BLaER1 treated with 17β-estradiol and CSF1 and Interleukin-3, amounts not matched to agents 10 nM and 100 nM (cell line): ENCODE data around the gene C1orf159.
A peak's percentile ranks its signal among the peaks of the same experiment; 100 is the strongest.

Source experiments
- H3K27ac ChIP-seq, 11 experiments: shearing (Covaris generic); formaldehyde crosslinking; 2 replicates each; pipeline ENCODE4 v1.8.1; 2022
- H3K27me3 ChIP-seq, 11 experiments: shearing (Covaris generic); formaldehyde crosslinking; 2 replicates each; pipeline ENCODE4 v1.8.1; 2022
- H3K36me3 ChIP-seq, 11 experiments: shearing (Covaris generic); formaldehyde crosslinking; 2 replicates each; pipeline ENCODE4 v1.8.1; 2022
- H3K4me1 ChIP-seq, 10 experiments: shearing (Covaris generic); formaldehyde crosslinking; 2 replicates each; pipeline ENCODE4 v1.8.1; 2022
- H3K4me2 ChIP-seq, 11 experiments: shearing (Covaris generic); formaldehyde crosslinking; 2 replicates each; pipeline ENCODE4 v1.8.1; 2022
- H3K4me3 ChIP-seq, 10 experiments: shearing (Covaris generic); formaldehyde crosslinking; 2 replicates each; pipeline ENCODE4 v1.8.1; 2022
- H3K9ac ChIP-seq, 11 experiments: shearing (Covaris generic); formaldehyde crosslinking; 2 replicates each; pipeline ENCODE4 v1.8.1; 2022
- H3K9me3 ChIP-seq, 11 experiments: shearing (Covaris generic); formaldehyde crosslinking; replicated peaks in 1 of 11; 2 replicates each; pipeline ENCODE4 v1.8.1; 2022
- H4K20me1 ChIP-seq, 11 experiments: shearing (Covaris generic); formaldehyde crosslinking; 2 replicates each; pipeline ENCODE4 v1.8.1; 2022
- Cebpa-rat ChIP-seq, 11 experiments: shearing (Covaris generic); IDR thresholded peaks; 2 replicates each; pipeline ENCODE4 v1.8.1; 2022

Gene C1orf159

DNA sequence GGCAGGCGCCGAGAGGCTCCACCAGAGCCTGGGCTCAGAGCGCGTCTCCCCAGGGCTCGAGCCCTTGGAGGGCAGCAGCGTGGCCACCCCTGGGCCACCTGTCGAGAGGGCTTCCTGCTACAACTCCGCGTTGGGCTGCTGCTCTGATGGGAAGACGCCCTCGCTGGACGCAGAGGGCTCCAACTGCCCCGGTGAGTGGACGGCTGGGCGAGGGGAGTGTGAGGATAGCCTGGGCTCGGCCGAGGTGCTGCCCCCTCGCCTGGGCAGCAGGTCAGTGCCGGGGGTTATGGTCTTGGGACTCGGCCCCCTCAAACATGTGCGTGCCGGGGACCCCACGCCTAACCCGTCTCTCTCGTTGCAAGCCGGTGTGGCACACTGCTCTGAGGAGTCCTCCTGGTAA lies 69.1 kb downstream of the C1orf159 start:
- Histone ChIP-seq H3K4me1 (peaks cover 0 to 8% (median 6%) of the 10 kb centered on the region in 10 experiments; a peak in 9 of 20 replicates), H3K36me3 (peaks cover 7 to 79% (median 36%) of the 10 kb centered on the region in 11 experiments; a peak in 18 of 22 replicates), H3K9me3 (no peaks in the 10 kb centered on the region), H3K27ac (no peak overlapping the region), H3K4me3 (no peak overlapping the region), H3K4me2 (no peak overlapping the region), H3K9ac (no peak overlapping the region), H4K20me1 (peaks cover 0 to 73% (median 14%) of the 10 kb centered on the region in 11 experiments; a peak in 13 of 22 replicates), H3K27me3 (no peaks in the 10 kb centered on the region)
- TF ChIP-seq Cebpa-rat (IDR thresholded peaks at IDR 0.05): no peak

DNA sequence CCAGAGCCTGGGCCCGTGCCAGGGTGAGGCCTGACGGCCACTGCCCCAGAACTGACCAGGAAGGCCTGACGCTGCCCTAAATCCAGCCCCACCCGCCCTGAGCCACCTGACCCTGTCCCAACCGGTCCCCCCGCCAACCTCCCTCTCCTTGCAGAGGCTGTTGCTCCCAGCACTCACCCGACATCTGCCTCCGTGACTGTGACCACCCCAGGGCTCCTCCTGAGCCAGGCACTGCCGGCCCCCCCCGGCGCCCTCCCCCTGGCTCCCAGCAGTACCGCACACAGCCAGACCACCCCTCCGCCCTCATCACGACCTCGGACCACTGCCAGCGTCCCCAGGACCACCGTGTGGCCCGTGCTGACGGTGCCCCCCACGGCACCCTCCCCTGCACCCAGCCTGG lies 69.6 kb downstream of the C1orf159 start:
- H3K4me2 ChIP-seq: no peak overlapping the region
- no peak overlapping the region for H3K4me3 ChIP-seq
- TF ChIP-seq Cebpa-rat (IDR thresholded peaks at IDR 0.05): no peak
- H3K4me1 ChIP-seq: peaks cover 0 to 9% (median 6%) of the 10 kb centered on the region in 10 experiments; a peak in 10 of 20 replicates
- H3K27me3 ChIP-seq: no peaks in the 10 kb centered on the region
- peaks cover 7 to 79% (median 31%) of the 10 kb centered on the region in 11 experiments; a peak in 14 of 22 replicates for H3K36me3 ChIP-seq
- no peak overlapping the region for H3K27ac ChIP-seq
- no peak overlapping the region for H3K9ac ChIP-seq
- H3K9me3 ChIP-seq: no peaks in the 10 kb centered on the region
- H4K20me1 ChIP-seq: peaks cover 0 to 73% (median 20%) of the 10 kb centered on the region in 11 experiments; a peak in 15 of 22 replicates

DNA sequence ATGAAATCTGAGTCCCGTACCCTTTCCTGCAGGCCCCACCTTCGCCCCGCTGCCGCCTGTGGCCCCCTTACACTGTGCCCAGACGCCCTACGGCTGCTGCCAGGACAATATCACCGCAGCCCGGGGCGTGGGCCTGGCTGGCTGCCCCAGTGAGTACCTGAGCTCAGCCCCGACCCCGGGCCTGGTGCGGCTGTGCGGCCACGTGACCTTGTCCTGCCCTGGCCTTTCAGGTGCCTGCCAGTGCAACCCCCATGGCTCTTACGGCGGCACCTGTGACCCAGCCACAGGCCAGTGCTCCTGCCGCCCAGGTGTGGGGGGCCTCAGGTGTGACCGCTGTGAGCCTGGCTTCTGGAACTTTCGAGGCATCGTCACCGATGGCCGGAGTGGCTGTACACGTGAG lies 70.8 kb downstream of the C1orf159 start:
- Histone ChIP-seq H3K9me3 (no peaks in the 10 kb centered on the region), H3K27me3 (peaks cover 4 to 5% (median 5%) of the 10 kb centered on the region in 11 experiments; a peak in 18 of 22 replicates), H3K4me1 (peaks cover 4 to 10% (median 5%) of the 10 kb centered on the region in 10 experiments), H3K4me3 (no peak overlapping the region), H3K4me2 (no peak overlapping the region), H3K9ac (no peak overlapping the region), H4K20me1 (peaks cover 5 to 72% (median 26%) of the 10 kb centered on the region in 11 experiments; a peak in 20 of 22 replicates), H3K27ac (no peak overlapping the region), H3K36me3 (peaks cover 7 to 71% (median 30%) of the 10 kb centered on the region in 11 experiments; a peak in 13 of 22 replicates)
- TF ChIP-seq Cebpa-rat (IDR thresholded peaks at IDR 0.05): no peak

DNA sequence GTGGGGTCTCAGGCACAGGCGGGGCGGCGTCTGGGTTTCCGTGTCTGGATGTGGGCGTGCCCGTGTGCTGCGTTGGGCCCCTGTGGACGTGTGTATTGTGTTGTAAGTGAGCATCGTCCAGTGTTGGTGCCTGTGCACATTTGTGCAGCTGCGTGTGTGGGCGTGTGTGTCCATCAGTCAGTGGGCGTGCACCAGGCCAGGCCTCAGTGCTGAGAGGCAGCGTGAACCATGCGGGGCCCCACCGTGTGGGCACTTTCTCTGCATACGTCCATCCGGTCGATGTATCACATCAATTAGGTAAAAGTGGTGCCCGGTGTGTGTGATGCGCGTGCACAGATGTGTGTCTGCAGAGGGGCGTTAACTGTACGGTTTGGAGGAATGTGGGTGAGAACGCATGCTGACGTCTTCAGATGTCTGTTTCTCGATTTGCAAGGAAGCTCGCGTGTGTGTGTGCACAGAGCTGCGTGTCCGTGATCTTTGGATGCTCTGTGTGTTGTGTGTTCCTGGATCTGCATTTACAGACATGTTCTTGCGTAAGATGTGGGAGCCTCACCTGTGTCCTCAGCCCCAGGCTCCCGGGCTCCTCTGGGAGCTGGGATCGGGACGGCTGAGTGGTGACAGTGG lies 71.3 kb downstream of the C1orf159 start:
- Histone ChIP-seq H3K36me3 (peaks cover 7 to 69% (median 30%) of the 10 kb centered on the region in 11 experiments; a peak in 13 of 22 replicates), H4K20me1 (peaks cover 10 to 76% (median 32%) of the 10 kb centered on the region in 11 experiments; a peak in 20 of 22 replicates), H3K27ac (no peak overlapping the region), H3K4me1 (peaks cover 10 to 16% (median 11%) of the 10 kb centered on the region in 10 experiments), H3K9me3 (no peaks in the 10 kb centered on the region), H3K4me2 (no peak overlapping the region), H3K4me3 (no peak overlapping the region), H3K27me3 (peaks cover 8 to 11% (median 10%) of the 10 kb centered on the region in 11 experiments; a peak in 18 of 22 replicates), H3K9ac (no peak overlapping the region)
- 0 out of 22 replicates have a peak, but pooled peaks of 1 of the 11 experiments have one; percentile 18 for TF ChIP-seq Cebpa-rat (IDR thresholded peaks at IDR 0.05)

DNA sequence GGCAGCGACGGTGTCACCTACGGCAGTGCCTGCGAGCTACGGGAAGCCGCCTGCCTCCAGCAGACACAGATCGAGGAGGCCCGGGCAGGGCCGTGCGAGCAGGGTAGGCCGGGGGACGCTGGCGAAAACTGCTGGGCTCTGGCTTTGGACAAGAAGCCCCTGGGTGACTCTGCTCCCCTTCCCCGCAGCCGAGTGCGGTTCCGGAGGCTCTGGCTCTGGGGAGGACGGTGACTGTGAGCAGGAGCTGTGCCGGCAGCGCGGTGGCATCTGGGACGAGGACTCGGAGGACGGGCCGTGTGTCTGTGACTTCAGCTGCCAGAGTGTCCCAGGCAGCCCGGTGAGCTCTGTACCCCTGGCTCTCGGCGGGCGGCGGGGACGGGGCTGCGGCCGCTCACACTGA lies 72.0 kb downstream of the C1orf159 start:
- H3K4me3 ChIP-seq: no peak overlapping the region
- H3K27ac ChIP-seq: no peak overlapping the region
- H3K9me3 ChIP-seq: no peaks in the 10 kb centered on the region
- H3K4me2 ChIP-seq: no peak overlapping the region
- peaks cover 7 to 66% (median 30%) of the 10 kb centered on the region in 11 experiments; a peak in 13 of 22 replicates for H3K36me3 ChIP-seq
- peaks cover 17 to 22% (median 17%) of the 10 kb centered on the region in 10 experiments for H3K4me1 ChIP-seq
- H4K20me1 ChIP-seq: peaks cover 17 to 83% (median 37%) of the 10 kb centered on the region in 11 experiments; a peak in 20 of 22 replicates
- TF ChIP-seq Cebpa-rat (IDR thresholded peaks at IDR 0.05): no peak
- peaks cover 8 to 17% (median 11%) of the 10 kb centered on the region in 11 experiments; a peak in 18 of 22 replicates for H3K27me3 ChIP-seq
- no peak overlapping the region for H3K9ac ChIP-seq

DNA sequence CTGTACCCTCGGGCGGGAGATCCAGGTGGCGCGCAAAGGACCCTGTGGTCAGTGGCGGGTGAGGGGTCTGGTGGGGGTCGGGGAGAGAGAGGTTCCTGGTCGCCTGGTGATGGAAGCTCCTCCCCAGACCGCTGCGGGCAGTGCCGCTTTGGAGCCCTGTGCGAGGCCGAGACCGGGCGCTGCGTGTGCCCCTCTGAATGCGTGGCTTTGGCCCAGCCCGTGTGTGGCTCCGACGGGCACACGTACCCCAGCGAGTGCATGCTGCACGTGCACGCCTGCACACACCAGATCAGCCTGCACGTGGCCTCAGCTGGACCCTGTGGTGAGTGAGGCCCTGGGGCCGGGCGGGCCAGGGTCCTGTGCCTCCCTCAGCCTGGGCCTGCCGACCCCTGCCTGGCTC lies 72.5 kb downstream of the C1orf159 start:
- Histone ChIP-seq H3K27me3 (peaks cover 8 to 19% (median 11%) of the 10 kb centered on the region in 11 experiments; a peak in 18 of 22 replicates), H3K4me3 (no peak overlapping the region), H3K27ac (no peak overlapping the region), H3K4me2 (no peak overlapping the region), H3K36me3 (peaks cover 7 to 66% (median 30%) of the 10 kb centered on the region in 11 experiments; a peak in 13 of 22 replicates), H3K9me3 (no peaks in the 10 kb centered on the region), H3K9ac (no peak overlapping the region), H3K4me1 (peaks cover 22 to 27% (median 22%) of the 10 kb centered on the region in 10 experiments), H4K20me1 (peaks cover 21 to 88% (median 42%) of the 10 kb centered on the region in 11 experiments; a peak in 20 of 22 replicates)
- TF ChIP-seq Cebpa-rat (IDR thresholded peaks at IDR 0.05): no peak

DNA sequence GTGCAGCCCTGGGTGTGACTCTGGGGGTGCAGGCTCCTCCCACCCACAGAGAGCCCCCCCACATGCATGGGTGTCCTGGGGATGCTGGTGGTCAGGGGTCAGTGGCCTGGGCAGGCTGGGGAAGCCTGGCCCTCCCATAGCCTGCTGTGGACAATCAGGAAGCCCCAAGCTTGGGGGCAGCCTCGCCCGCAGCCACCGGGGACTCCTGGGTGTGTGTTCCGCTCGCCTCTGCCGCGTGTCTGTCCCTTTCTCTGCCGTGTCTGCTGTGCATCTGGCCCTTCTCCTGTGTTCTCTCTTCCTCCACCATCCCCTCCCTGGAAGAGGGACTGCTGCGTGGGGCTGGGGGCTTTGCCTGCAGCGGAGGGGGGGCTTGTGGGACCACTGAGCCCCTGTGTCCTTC lies 73.1 kb downstream of the C1orf159 start:
- H3K9me3 ChIP-seq: no peaks in the 10 kb centered on the region
- H3K27me3 ChIP-seq: peaks cover 8 to 25% (median 11%) of the 10 kb centered on the region in 11 experiments; a peak in 18 of 22 replicates
- H3K4me2 ChIP-seq: no peak overlapping the region
- H4K20me1 ChIP-seq: peaks cover 27 to 94% (median 48%) of the 10 kb centered on the region in 11 experiments; a peak in 20 of 22 replicates
- H3K4me1 ChIP-seq: peaks cover 27 to 33% (median 28%) of the 10 kb centered on the region in 10 experiments
- TF ChIP-seq Cebpa-rat (IDR thresholded peaks at IDR 0.05): no peak
- no peak overlapping the region for H3K9ac ChIP-seq
- H3K36me3 ChIP-seq: peaks cover 7 to 64% (median 30%) of the 10 kb centered on the region in 11 experiments; a peak in 13 of 22 replicates
- H3K4me3 ChIP-seq: no peak overlapping the region
- no peak overlapping the region for H3K27ac ChIP-seq

DNA sequence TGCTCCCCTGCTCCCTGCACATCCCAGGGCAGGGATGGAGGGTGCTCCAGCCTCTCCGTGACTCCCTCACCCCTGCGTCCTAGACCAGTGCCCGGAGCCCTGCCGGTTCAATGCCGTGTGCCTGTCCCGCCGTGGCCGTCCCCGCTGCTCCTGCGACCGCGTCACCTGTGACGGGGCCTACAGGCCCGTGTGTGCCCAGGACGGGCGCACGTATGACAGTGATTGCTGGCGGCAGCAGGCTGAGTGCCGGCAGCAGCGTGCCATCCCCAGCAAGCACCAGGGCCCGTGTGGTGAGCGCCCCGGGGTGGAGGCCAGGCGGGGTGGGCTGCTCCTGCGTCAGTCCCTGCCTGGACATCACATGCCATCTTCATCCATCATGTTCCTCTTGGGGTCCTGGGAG lies 74.0 kb downstream of the C1orf159 start:
- H3K36me3 ChIP-seq: peaks cover 0 to 55% (median 21%) of the 10 kb centered on the region in 11 experiments; a peak in 12 of 22 replicates
- TF ChIP-seq Cebpa-rat (IDR thresholded peaks at IDR 0.05): no peak

DNA sequence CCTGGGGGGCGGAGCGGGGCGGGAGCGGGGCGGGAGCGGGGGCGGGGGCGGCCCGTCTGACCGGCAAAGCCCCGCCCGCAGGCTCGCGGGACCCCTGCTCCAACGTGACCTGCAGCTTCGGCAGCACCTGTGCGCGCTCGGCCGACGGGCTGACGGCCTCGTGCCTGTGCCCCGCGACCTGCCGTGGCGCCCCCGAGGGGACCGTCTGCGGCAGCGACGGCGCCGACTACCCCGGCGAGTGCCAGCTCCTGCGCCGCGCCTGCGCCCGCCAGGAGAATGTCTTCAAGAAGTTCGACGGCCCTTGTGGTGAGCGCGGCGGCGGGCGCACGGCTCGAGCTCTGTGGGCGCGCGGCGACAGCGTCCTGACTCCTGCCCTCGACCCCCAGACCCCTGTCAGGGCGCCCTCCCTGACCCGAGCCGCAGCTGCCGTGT lies 74.8 kb downstream of the C1orf159 start:
- H3K27me3 ChIP-seq: peaks cover 8 to 41% (median 11%) of the 10 kb centered on the region in 11 experiments; a peak in 18 of 22 replicates
- TF ChIP-seq Cebpa-rat (IDR thresholded peaks at IDR 0.05): no peak
- no peak overlapping the region for H3K27ac ChIP-seq
- H4K20me1 ChIP-seq: peaks cover 39 to 95% (median 64%) of the 10 kb centered on the region in 11 experiments; a peak in 21 of 22 replicates
- peaks cover 0 to 48% (median 18%) of the 10 kb centered on the region in 11 experiments; a peak in 11 of 22 replicates for H3K36me3 ChIP-seq
- no peaks in the 10 kb centered on the region for H3K9me3 ChIP-seq
- H3K9ac ChIP-seq: no peak overlapping the region
- H3K4me3 ChIP-seq: no peak overlapping the region
- peak overlapping the region in 4 of 11 experiments; percentile 20 to 58 (median 40); a peak in 8 of 22 replicates for H3K4me2 ChIP-seq
- peaks cover 32 to 50% (median 45%) of the 10 kb centered on the region in 10 experiments for H3K4me1 ChIP-seq

More for the DNA sequence above, 74.0 kb downstream of the C1orf159 start:
- H3K4me2 ChIP-seq: no peak overlapping the region
- H3K27ac ChIP-seq: no peak overlapping the region
- H3K27me3 ChIP-seq: peaks cover 8 to 34% (median 11%) of the 10 kb centered on the region in 11 experiments; a peak in 18 of 22 replicates
- no peak overlapping the region for H3K4me3 ChIP-seq
- H3K9me3 ChIP-seq: no peaks in the 10 kb centered on the region
- H3K4me1 ChIP-seq: peaks cover 32 to 43% (median 38%) of the 10 kb centered on the region in 10 experiments
- no peak overlapping the region; a peak in 1 of 22 replicates for H3K9ac ChIP-seq
- H4K20me1 ChIP-seq: peaks cover 31 to 94% (median 57%) of the 10 kb centered on the region in 11 experiments; a peak in 21 of 22 replicates
